Cerebellar nuclear complex (tissue), 1 donor: ENCODE data around the gene CLEC5A.
"Not testable (repeated sequence)": the region's sequence is repeated elsewhere in the genome, so short reads cannot be mapped to it uniquely, and the experiment has no call there.

Experiments used
- DNase-seq, 2 experiments: peaks; one replicate each; lab custom pipeline; 2025; lab: John Stamatoyannopoulos, UW

Gene CLEC5A

GRCh38 chr7:141946796-141947195 lies at the start of gene CLEC5A:
Gene CLEC5A (minus strand): TSS chr7:141946974. CDS start chr7:141946292, 682 bp downstream.
- DNase-seq, result no peak

GRCh38 chr7:141993354-141993753 lies 46.6 kb upstream of the CLEC5A start:
- no peak for DNase-seq

DNA sequence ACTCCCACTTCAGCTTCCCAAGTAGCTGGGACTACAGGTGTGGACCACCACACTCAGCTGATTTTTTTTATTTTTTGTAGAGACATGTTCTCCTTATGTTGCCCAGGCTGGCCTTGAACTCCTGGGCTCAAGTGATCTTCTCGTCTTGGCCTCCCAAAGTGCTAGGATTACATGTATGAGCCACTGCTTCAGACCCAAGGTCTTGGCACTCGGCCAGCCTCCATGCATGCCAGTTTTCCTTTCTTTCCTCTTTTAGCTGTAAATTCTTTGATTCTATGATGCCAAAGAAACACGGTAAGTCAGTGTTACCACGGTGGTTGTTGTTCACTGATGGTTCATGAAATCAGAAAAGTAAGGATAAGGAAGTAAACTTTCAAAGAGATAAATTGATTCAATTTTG lies 45.9 kb upstream of the CLEC5A start:
- DNase-seq, result no peak

GRCh38 chr7:141992156-141992555 lies 45.4 kb upstream of the CLEC5A start:
- DNase-seq, result no peak

- no peak for DNase-seq
Measured at GRCh38 chr7:141991140-141991539, 44.4 kb upstream of the CLEC5A start.

DNA sequence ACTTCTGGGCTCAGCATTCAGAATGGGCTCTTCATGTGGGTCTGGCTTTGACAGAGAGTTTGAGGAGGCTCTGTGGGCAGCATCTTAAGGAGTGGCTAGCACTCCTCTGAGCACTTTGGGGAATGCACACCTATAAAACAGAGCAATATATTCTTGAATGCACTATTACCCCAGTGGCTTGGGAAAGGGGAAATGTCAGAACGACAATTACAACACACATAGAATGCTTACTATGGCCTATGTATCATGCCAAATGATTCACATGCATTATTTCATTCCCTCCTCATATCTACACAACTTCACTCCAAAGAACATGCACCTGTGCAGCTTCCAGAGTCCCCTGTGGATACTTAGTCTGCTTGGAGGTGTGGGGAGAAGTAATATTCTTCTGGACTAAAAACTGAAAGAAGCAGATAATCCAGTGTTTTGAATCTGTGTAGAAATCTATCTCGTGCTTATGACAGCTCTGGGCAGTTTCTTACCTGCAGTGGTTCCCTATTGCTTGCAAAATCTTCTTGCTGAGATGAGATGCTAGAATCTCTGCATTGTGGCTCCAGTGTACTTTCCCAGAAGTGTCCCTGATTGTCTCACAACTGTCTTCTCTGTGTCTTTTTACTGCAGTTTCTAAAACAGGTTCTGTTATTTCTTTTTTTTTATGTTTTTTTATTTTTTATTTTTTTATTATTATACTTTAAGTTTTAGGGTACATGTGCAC lies 43.4 kb upstream of the CLEC5A start:
- DNase-seq, result no peak

DNA sequence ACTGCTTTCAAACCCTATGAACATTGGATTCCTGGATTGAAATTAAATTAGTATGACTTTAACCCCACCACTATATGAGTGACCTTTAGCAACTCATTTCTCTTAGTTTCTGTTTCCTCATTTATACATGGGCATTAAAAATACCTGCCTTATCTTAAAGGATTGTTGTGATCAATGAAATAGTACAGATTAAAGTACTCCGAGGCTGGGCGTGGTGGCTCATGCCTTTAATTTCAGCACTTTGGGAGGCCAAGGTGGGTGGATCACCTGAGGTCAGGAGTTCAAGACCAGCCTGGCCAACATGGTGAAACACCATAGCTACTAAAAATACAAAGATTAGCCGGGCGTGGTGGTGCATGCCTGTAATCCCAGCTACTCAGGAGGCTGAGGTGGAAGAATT lies 41.0 kb upstream of the CLEC5A start:
- not testable (repeated sequence) for DNase-seq

GRCh38 chr7:141986923-141987322 lies 40.1 kb upstream of the CLEC5A start:
- DNase-seq, result no peak

DNA sequence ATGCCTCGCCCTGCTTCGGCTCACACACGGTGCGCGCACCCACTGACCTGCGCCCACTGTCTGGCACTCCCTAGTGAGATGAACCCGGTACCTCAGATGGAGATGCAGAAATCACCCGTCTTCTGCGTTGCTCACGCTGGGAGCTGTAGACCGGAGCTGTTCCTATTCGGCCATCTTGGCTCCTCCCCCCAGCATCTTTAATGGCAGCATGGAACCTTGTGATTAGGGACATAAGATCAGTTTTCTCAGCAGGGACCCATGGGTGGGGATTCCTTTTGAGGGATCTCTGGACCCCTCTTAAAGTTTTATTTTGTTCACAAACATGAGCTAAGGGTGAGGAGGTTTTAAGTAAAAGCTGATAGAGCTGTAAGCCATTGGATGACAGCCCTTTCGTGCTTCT lies 39.2 kb upstream of the CLEC5A start:
- not testable (repeated sequence) for DNase-seq

DNA sequence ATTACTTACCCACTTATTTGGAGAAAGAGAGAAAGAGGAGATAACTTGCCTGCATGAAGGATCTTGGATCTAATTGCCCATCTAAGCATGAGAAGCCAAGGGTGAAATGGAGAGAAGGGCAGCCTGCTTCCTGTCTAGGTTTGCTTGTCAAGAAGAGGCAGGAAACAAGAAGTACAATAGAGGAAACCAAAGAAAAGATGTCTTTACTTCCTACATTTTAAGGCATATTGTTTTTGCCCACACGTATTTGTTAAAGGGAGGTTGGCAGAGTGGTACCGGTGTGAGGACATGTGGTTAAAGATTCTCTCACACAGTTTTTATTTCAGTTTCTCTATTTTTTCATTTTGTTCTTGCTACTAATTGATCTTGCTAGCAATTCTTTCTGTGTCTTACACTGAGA lies 32.8 kb upstream of the CLEC5A start:
- DNase-seq, result no peak

GRCh38 chr7:141978351-141978750 lies 31.6 kb upstream of the CLEC5A start:
- DNase-seq, result no peak

DNA sequence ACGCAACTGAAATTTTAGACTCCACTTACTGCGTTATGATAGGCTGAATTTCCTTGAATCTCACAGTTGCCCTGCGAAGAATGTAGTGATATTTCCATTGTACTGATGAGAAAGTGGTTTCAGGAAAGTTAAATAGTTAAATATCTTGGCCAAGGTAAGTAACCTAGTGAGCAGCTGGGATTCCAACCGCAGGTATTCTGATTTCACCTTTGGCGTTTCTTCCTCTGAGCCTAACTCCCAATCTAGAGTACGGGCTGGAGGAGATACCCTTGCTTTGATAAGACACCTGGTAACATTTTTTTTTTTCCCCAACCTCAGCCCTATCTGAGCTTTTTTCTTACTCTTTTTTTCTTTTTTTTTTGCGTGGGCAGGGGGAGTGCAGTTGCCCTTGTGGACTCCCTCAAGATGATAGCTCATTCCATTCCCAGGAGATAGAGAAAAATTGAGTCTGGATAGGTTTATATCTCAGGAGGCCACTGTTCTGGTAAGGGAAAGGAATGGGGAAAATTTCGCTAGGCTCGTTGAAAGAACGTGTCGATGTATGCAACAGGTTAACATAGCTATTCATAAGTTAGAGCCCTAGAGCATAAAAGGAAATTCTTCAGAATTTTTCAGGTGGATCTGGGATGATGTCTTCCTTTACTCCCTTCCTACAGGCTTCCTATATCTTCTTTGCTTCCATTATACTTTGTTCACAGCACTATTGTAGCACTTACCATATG lies 29.9 kb upstream of the CLEC5A start:
- DNase-seq, result no peak

DNA sequence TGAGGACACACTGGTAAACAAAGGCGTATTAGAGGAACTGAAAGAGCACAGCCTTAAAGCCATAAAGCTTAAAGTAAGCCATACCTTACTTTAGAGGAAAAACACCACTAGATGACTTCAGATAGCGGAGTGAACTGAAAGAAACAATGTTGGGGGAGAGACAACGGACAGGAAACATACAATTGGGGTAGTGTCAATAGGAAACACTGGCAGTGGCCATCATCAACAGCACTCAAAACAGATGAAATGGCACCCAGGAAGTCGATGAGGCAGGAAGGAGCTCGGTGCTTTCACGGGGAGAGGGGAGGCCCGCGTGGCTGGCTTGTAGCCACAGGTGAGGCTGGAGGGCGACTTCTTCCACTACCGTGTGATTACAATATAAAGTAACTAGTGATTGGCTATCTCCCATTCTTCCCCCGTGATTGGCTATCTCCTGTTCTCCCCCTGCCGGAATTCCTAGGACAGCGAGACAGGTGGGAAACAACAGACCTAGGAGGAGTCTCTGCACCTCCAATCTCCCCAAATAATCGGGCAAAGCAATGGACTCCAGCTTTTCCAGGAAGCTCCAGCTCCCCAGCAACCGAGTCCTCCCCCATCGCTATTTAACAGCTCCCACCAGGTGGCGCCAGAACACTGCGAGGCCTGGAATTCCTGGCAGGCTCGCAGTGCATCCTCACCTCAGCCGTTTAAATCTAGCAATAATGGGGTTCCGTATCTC lies 29.2 kb upstream of the CLEC5A start:
- no peak for DNase-seq

GRCh38 chr7:141974831-141975230 lies 28.1 kb upstream of the CLEC5A start:
- DNase-seq, result no peak

GRCh38 chr7:141973673-141974072 lies 26.9 kb upstream of the CLEC5A start, which contains the start of gene TAS2R38:
Gene TAS2R38 (minus strand): TSS chr7:141973773. CDS start chr7:141973689, 84 bp downstream.
- DNase-seq, result no peak

GRCh38 chr7:141960687-141961422 lies 14.1 kb upstream of the CLEC5A start:
- DNase-seq, result no peak

- no peak for DNase-seq
Measured at GRCh38 chr7:141956084-141956483, 9.3 kb upstream of the CLEC5A start.

DNA sequence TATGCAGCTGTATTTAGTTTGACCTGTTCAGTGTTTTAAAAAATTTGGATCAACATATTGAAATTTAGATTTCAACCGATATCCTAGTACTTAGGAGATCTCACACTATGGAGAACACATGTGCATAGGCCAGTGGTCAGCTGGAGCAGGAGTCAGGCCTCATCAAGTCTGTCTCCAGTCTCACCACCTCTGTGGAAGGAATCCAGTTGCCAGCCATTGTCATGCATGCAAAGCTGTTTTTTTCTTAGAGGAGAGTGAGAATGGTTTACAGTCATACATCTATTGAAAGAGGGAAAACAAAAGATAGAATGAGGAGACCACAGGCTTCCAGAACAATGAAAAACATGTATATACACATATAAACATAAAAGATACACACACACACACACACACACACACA lies 7.6 kb upstream of the CLEC5A start:
- no peak for DNase-seq

GRCh38 chr7:141952461-141952860 lies 5.7 kb upstream of the CLEC5A start:
- DNase-seq, result no peak

DNA sequence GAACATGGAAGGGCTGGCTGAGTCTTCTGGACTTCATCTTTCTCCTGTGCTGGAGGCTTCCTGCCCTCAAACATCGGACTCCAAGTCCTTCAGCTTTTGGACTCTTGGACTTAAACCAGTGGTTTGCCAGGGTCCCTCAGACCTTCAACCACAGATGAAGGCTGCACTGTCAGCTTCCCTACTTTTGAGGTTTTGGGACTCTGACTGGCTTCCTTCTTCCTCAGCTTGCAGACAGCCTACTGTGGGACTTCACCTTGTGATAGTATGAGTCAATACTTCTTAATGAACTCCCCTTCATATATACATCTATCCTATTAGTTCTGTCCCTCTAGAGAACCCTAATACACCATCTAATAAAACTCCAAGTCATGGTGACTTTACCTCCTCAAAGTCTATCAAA lies 4.0 kb upstream of the CLEC5A start:
- no peak for DNase-seq

DNA sequence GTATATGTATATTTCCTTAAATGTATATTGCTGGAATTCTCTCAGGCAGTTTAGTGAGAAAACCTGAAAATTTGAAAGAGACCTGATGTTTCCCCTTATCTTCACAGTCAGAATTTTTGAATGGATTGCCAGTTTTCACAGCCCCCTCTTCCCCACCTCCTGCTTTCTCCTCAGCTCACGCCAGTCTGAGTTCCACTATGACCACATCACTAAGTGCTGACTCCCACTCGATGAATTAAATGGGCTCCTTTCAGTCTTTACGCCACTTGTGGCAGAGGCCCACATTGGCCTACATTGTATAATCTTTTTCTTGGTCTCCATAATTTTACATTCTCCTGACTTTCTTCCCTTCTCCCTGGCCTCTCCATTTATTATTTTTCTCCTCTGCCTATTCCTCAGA lies 3.1 kb upstream of the CLEC5A start:
- DNase-seq, result no peak

DNA sequence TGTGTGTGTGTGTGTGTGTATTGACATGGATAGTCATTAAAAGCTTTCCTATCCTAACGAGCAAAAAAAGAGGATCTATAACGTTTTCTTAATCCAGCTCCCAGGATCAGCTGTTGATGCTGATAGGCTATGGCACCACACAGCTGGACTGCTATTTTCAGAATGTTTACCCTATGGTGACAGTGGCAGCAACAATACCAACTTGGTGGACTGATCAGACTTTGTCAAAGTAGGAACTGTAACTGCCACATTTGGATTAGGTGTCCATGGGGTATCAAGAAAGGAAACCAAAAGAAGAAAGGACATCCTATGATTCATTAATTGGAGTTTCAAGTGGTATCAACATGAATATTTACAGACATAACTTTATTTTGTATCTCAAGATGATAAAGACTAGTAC lies 2.7 kb upstream of the CLEC5A start:
- no peak for DNase-seq
